H1 (cell line): Measurements from ENCODE around the gene OTUD4. TPM values are rescaled to one million over a fixed set of nuclear protein-coding genes. Genes with fewer than 3 reads are reported as not detected.

ENCODE experiments used
- ATF3 ChIP-seq: IDR thresholded peaks from 2 replicates; pipeline ENCODE4 v1.6.1; 2011; ENCODE audit warnings: low read depth, mild to moderate bottlenecking, low read length; ENCODE audit not compliant: insufficient read depth
- BCL11A ChIP-seq, 2 experiments: IDR thresholded peaks; one replicate each; pipeline ENCODE4 v1.6.1; 2011; ENCODE audit warnings: low read depth in 2 of 2, low read length in 2 of 2, mild to moderate bottlenecking in 2 of 2
- BRCA1 ChIP-seq: IDR thresholded peaks from 2 replicates; pipeline ENCODE4 v1.6.1; 2012; ENCODE audit warnings: low read depth, low read length, improper control_type of control experiment
- CBX5 ChIP-seq: fragments of 300-800, 300-1000 bp; sonication (generic); IDR thresholded peaks from 2 replicates; pipeline ENCODE4 v1.7.1; 2016; ENCODE audit warnings: antibody characterized with exemption, low read length, low read depth
- CBX8 ChIP-seq: fragments of 300-800, 300-1000 bp; sonication (generic); IDR thresholded peaks from 2 replicates; pipeline ENCODE4 v1.7.1; 2016; ENCODE audit warnings: low read depth, low read length, borderline replicate concordance
- EGR1 ChIP-seq: IDR thresholded peaks from 2 replicates; pipeline ENCODE4 v1.6.1; 2011; ENCODE audit warnings: low read depth, low read length, borderline replicate concordance
- EP300 ChIP-seq, 2 experiments: IDR thresholded peaks; 1 replicate in 1 of 2; 2 replicates in 1 of 2; pipeline ENCODE4 v1.6.1; 2011 to 2012; ENCODE audit warnings: low read depth in 2 of 2, low read length in 2 of 2, mild to moderate bottlenecking in 2 of 2, borderline replicate concordance in 1 of 2, inconsistent platforms in 1 of 2, moderate library complexity in 1 of 2
- GABPA ChIP-seq: IDR thresholded peaks from 2 replicates; pipeline ENCODE4 v1.6.1; 2011; ENCODE audit warnings: mild to moderate bottlenecking, low read length, moderate library complexity, borderline replicate concordance; ENCODE audit not compliant: insufficient read depth
- GTF2F1 ChIP-seq: IDR thresholded peaks from 2 replicates; pipeline ENCODE4 v1.6.1; 2012; ENCODE audit warnings: low read depth, low read length, improper control_type of control experiment, borderline replicate concordance
- JUN ChIP-seq: IDR thresholded peaks from 2 replicates; pipeline ENCODE4 v1.6.1; 2011; ENCODE audit warnings: low read depth, mild to moderate bottlenecking, improper control_type of control experiment, low read length
- KDM4A ChIP-seq: IDR thresholded peaks from one replicate; pipeline ENCODE4 v1.7.1; 2012; ENCODE audit warnings: low read depth, mild to moderate bottlenecking, moderate library complexity, low read length, inconsistent platforms; ENCODE audit not compliant: severe bottlenecking
- PHF8 ChIP-seq: fragments of 200-600 bp; sonication (generic); conservative IDR thresholded peaks from 2 replicates; pipeline ENCODE4 v1.7.1; 2012; ENCODE audit warnings: low read depth, mild to moderate bottlenecking, inconsistent platforms, low read length, moderate library complexity
- RBBP5 ChIP-seq: IDR thresholded peaks from 2 replicates; pipeline ENCODE4 v1.7.1; 2012; ENCODE audit warnings: low read depth, mild to moderate bottlenecking, inconsistent platforms, low read length, moderate library complexity, borderline replicate concordance
- RFX5 ChIP-seq: IDR thresholded peaks from 2 replicates; pipeline ENCODE4 v1.6.1; 2011; ENCODE audit warnings: low read depth, low read length, improper control_type of control experiment, borderline replicate concordance
- SP4 ChIP-seq: IDR thresholded peaks from 2 replicates; pipeline ENCODE4 v1.6.1; 2012; ENCODE audit warnings: low read length, inconsistent platforms
- SRF ChIP-seq: IDR thresholded peaks from 2 replicates; pipeline ENCODE4 v1.6.1; 2011; ENCODE audit warnings: mild to moderate bottlenecking, low read depth, low read length, moderate library complexity
- SUZ12 ChIP-seq: fragments of 200-600 bp; sonication (generic); IDR thresholded peaks from 2 replicates; pipeline ENCODE4 v1.6.1; 2012; ENCODE audit warnings: mild to moderate bottlenecking, inconsistent platforms, low read length, moderate library complexity, mixed read lengths
- TAF7 ChIP-seq: optimal IDR thresholded peaks from 2 replicates; pipeline ENCODE3; 2011; ENCODE audit warnings: low read depth, mild to moderate bottlenecking, inconsistent platforms, low read length, moderate library complexity, borderline replicate concordance
- TCF12 ChIP-seq: IDR thresholded peaks from 2 replicates; pipeline ENCODE4 v1.6.1; 2011; ENCODE audit warnings: low read depth, mild to moderate bottlenecking, low read length
- YY1 ChIP-seq: IDR thresholded peaks from 2 replicates; pipeline ENCODE4 v1.6.1; 2011; ENCODE audit warnings: low read depth, mild to moderate bottlenecking, low read length
- ZNF274 ChIP-seq: IDR thresholded peaks from 2 replicates; pipeline ENCODE4 v1.7.0; 2012; ENCODE audit warnings: low read length, borderline replicate concordance; ENCODE audit errors: extremely low read depth
- polyA plus RNA-seq, 7 experiments: library from polyadenylated mRNA; depleted of rRNA in 3 of 7; stranded (reverse) in 5 of 7; unstranded in 2 of 7; fragments of >200 nt in 5 of 7; fragments of 200-250 nt in 2 of 7; gene quantifications; 1 replicate in 5 of 7; 2 replicates in 1 of 7; 4 replicates in 1 of 7; pipeline versions ENCODE4 v1.2.1 to v1.2.3, GENCODE V29; 2011 to 2013; ENCODE audit warnings: missing spikeins in 2 of 7, mixed read lengths in 2 of 7
- total RNA-seq: library from RNA; stranded (reverse); fragmentation: NEBNext Ultra II Directional; extraction: Animal tissue kit (Norgen Biotek cat#: 25700); gene quantifications from 2 replicates; pipeline ENCODE4 v1.2.1, GENCODE V29; 2021

Gene OTUD4
- total and polyA plus RNA-seq, 2 of the 8 experiments (the other 6 are each of a cell fraction or from before 2014, with no cell fraction given): 17.4 to 57.0 TPM

- TF ChIP-seq CBX5: no peak
- TF ChIP-seq RFX5: no peak
- TF ChIP-seq BRCA1: peak; percentile 52; the same call in 1 of the 2 replicates
- TF ChIP-seq EP300 (IDR thresholded peaks at IDR 0.05; ENCODE audit: borderline replicate concordance in 1 of 2, low read depth in 2 of 2, low read length in 2 of 2): no peak
- TF ChIP-seq GTF2F1: peak; percentile 62; the same call in 1 of the 2 replicates
- TF ChIP-seq RBBP5: peak; percentile 93
- TF ChIP-seq ZNF274: no peak
- peak; percentile 97 for TF ChIP-seq YY1
- peak; percentile 80 for TF ChIP-seq SRF
- TF ChIP-seq SUZ12: no peak
- TF ChIP-seq KDM4A: peak; percentile 87
- TF ChIP-seq CBX8: no peak
- no peak for TF ChIP-seq BCL11A (IDR thresholded peaks at IDR 0.05; ENCODE audit: low read depth in 2 of 2, low read length in 2 of 2)
- peak; percentile 85 for TF ChIP-seq ATF3
- TF ChIP-seq JUN: peak; percentile 88
- no peak for TF ChIP-seq GABPA
- no peak for TF ChIP-seq SP4
- TF ChIP-seq TCF12: 0 out of 2 replicates have a peak, but pooled peaks have one; percentile 8
- TF ChIP-seq TAF7: peak; percentile 82
- TF ChIP-seq EGR1: no peak
- peak; percentile 92 for TF ChIP-seq PHF8
These were observed 82.3 kb downstream of the OTUD4 start, which contains the start of the genes ABCE1 and ANAPC10 (continued) for GRCh38 chr4:145097821-145098674.
